A673 (cell line): ENCODE data around the gene CIAPIN1.

Experiments used
- EZH2 ChIP-seq: fragments of 200-600 bp; sonication (generic); IDR thresholded peaks from 2 replicates; pipeline ENCODE4 v1.6.1; 2017; ENCODE audit warnings: borderline replicate concordance, low read depth, mild to moderate bottlenecking, mixed read lengths, antibody characterized with exemption, low read length; ENCODE audit not compliant: poor library complexity, severe bottlenecking
- TF ChIP-seq, protein P1 (sequence below): fragments of 300-800, 200-600 bp; sonication (generic); conservative IDR thresholded peaks from 2 replicates; pipeline ENCODE4 v1.5.1; 2017; ENCODE audit warnings: low read depth, mild to moderate bottlenecking, antibody characterized with exemption, low read length, moderate library complexity, mixed read lengths

DNA sequence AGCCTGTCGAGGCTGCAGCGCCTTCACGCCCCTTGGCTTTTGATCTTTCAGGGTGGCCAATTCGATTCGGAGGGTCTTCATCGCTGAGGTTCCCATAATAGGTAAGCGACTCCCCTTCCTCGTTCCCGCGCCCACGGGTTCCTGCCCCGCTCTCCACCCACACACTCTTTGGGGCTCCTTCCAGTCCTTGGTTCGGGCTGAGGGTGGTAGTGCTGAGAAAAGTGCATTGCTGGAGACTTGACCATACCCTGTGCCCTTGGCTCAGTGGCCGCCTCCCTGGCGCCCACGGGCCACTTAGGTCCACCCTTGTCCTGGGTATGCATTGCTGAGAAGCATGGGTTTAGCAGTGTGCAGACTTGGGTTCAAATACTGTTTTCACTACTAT, 15.8 kb upstream of the CIAPIN1 start:
- TF ChIP-seq EZH2, result no peak
- TF ChIP-seq, protein P1, sequence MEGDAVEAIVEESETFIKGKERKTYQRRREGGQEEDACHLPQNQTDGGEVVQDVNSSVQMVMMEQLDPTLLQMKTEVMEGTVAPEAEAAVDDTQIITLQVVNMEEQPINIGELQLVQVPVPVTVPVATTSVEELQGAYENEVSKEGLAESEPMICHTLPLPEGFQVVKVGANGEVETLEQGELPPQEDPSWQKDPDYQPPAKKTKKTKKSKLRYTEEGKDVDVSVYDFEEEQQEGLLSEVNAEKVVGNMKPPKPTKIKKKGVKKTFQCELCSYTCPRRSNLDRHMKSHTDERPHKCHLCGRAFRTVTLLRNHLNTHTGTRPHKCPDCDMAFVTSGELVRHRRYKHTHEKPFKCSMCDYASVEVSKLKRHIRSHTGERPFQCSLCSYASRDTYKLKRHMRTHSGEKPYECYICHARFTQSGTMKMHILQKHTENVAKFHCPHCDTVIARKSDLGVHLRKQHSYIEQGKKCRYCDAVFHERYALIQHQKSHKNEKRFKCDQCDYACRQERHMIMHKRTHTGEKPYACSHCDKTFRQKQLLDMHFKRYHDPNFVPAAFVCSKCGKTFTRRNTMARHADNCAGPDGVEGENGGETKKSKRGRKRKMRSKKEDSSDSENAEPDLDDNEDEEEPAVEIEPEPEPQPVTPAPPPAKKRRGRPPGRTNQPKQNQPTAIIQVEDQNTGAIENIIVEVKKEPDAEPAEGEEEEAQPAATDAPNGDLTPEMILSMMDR, result no peak
